Gastroesophageal sphincter (tissue), 4 donors: ENCODE results near the gene PRDM15. TPM values are rescaled to one million over a fixed set of nuclear protein-coding genes. Genes with fewer than 3 reads are reported as not detected.

Experiments used
- ATAC-seq: fragments of 150-250 bp; one replicate; pipeline ENCODE4 v1.9.1; 2016; ENCODE audit warnings: mild to moderate bottlenecking, moderate library complexity
- H3K27ac ChIP-seq, 4 donors: fragments of 200-600 bp; sonication (generic) in 3 of 4; 1 replicate in 3 of 4; 2 replicates in 1 of 4; pipeline ENCODE4 v1.5.1; 2016 to 2019
- H3K27me3 ChIP-seq: fragments of 200-600 bp; sonication (generic); one replicate; pipeline ENCODE4 v1.5.1; 2019
- H3K36me3 ChIP-seq, 2 donors: fragments of 200-600 bp; sonication (generic); one replicate each; pipeline ENCODE4 v1.5.1; 2019; ENCODE audit warnings: control low read depth in 1 of 2
- H3K4me1 ChIP-seq, 3 donors: fragments of 200-600 bp; sonication (generic); 1 replicate in 2 of 3; 2 replicates in 1 of 3; pipeline ENCODE4 v1.5.1; 2016 to 2019; ENCODE audit warnings: control low read depth in 2 of 3
- H3K4me3 ChIP-seq, 2 donors: fragments of 200-600 bp; sonication (generic); one replicate each; pipeline ENCODE4 v1.5.1; 2019; ENCODE audit warnings: mild to moderate bottlenecking in 1 of 2, moderate library complexity in 1 of 2
- H3K9me3 ChIP-seq, 3 donors: fragments of 200-600 bp; sonication (generic); one replicate each; pipeline ENCODE4 v1.5.1; 2017 to 2019; ENCODE audit warnings: control low read depth in 2 of 3
- EP300 ChIP-seq: sonication (generic); formaldehyde crosslinking; IDR thresholded peaks from one replicate; pipeline ENCODE4 v1.6.1; 2017; ENCODE audit warnings: antibody characterized with exemption, mild to moderate bottlenecking
- POLR2A ChIP-seq, 2 donors: fragments of 450-650 bp; IDR thresholded peaks; one replicate each; pipeline ENCODE4 v1.6.1; 2017; ENCODE audit warnings: antibody characterized with exemption in 2 of 2, mild to moderate bottlenecking in 2 of 2, moderate library complexity in 1 of 2
- POLR2AphosphoS5 ChIP-seq: sonication (generic); formaldehyde crosslinking; IDR thresholded peaks from one replicate; pipeline ENCODE4 v1.6.1; 2017; ENCODE audit warnings: antibody characterized with exemption
- WGBS, 2 donors: methylation state at CpG; one replicate each; pipeline ENCODE4 v1.1.5; 2018; ENCODE audit warnings: low coverage in 1 of 2; 5-methylcytosine and 5-hydroxymethylcytosine counted together
- total RNA-seq, 4 donors: library from RNA; depleted of rRNA; stranded (reverse); fragments of >200 nt; gene quantifications; one replicate each; pipeline ENCODE4 v1.1.0, GENCODE V29; 2016
- TF ChIP-seq, protein P1 (sequence below), 4 experiments: fragments of 200-600 bp in 2 of 4; fragments of 450-650 bp in 2 of 4; sonication (generic) in 1 of 4; IDR thresholded peaks; one replicate each; pipeline ENCODE4 v1.5.1; 2017 to 2019; ENCODE audit warnings: antibody characterized with exemption in 4 of 4, mild to moderate bottlenecking in 2 of 4, moderate library complexity in 2 of 4

PRDM15 gene
- total RNA-seq, 4 donors from 2014 or later = 2.9 to 8.2 (median 7.2) TPM

DNA sequence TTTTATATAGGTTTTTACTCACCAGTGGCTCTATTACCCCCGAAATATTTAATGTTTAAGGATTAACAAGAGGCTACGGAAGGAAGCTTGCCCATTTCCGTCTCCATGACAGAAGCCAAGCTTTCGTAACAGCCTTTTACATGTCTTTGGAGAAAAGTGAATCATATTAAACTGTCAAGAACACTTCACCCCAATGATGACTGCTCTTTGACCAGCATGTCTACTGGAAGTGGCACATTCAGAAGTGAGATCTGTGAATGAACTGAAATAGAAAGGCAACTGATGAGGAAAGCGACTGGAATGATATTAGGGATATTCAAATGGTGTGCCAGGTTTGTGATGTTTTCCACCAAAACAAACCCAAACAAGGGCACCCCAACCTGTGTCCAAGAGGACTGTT, 8.5 kb upstream of the PRDM15 start:
- no peak for ATAC-seq
- 85 to 96% methylated on average over 5 of the region's 5 CpGs for WGBS, 2 donors
- H3K4me1 ChIP-seq = no peaks in the 10 kb centered on the region

DNA sequence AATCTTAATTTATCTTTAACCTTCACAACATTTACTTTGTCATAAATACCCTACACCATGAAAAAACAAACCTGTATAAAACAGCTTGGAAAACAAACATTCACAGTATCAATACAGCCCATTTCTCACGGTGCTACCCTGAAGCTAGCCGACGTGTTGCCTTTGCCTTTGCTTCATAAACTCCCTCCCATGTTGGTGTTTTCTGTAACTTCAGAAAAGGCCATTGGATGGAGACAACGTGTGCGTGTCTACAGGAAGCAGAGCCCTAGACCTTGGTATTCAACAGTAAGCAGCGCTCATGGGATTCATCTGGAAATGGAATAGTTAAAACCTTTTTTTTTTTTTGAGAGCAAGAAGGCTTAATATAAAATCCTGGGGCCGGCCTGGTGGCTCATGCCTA, 7.2 kb upstream of the PRDM15 start:
- no peak overlapping the region for H3K27ac ChIP-seq
- H3K9me3 ChIP-seq = no peaks in the 10 kb centered on the region
- H3K4me1 ChIP-seq = no peaks in the 10 kb centered on the region
- ATAC-seq = no peak
- peaks cover 0 to 27% of the 10 kb centered on the region in 2 donors for H3K36me3 ChIP-seq
- no peak overlapping the region for H3K4me3 ChIP-seq
- no peaks in the 10 kb centered on the region for H3K27me3 ChIP-seq
- WGBS, 2 donors = 83% methylated on average over 6 to 7 of the region's 7 CpGs
- TF ChIP-seq EP300 (no peak), POLR2AphosphoS5 (no peak), POLR2A (IDR thresholded peaks at IDR 0.05) (no peak)
- TF ChIP-seq, protein P1, sequence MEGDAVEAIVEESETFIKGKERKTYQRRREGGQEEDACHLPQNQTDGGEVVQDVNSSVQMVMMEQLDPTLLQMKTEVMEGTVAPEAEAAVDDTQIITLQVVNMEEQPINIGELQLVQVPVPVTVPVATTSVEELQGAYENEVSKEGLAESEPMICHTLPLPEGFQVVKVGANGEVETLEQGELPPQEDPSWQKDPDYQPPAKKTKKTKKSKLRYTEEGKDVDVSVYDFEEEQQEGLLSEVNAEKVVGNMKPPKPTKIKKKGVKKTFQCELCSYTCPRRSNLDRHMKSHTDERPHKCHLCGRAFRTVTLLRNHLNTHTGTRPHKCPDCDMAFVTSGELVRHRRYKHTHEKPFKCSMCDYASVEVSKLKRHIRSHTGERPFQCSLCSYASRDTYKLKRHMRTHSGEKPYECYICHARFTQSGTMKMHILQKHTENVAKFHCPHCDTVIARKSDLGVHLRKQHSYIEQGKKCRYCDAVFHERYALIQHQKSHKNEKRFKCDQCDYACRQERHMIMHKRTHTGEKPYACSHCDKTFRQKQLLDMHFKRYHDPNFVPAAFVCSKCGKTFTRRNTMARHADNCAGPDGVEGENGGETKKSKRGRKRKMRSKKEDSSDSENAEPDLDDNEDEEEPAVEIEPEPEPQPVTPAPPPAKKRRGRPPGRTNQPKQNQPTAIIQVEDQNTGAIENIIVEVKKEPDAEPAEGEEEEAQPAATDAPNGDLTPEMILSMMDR (IDR thresholded peaks at IDR 0.05) = no peak

More for the DNA sequence above, 8.5 kb upstream of the PRDM15 start:
- Histone ChIP-seq H3K27me3 (no peaks in the 10 kb centered on the region), H3K27ac (no peak overlapping the region), H3K4me3 (no peak overlapping the region), H3K9me3 (no peaks in the 10 kb centered on the region), H3K36me3 (peaks cover 0 to 41% of the 10 kb centered on the region in 2 donors)
- TF ChIP-seq POLR2A (IDR thresholded peaks at IDR 0.05) = no peak
- no peak for TF ChIP-seq POLR2AphosphoS5
- TF ChIP-seq, protein P1 (IDR thresholded peaks at IDR 0.05) = no peak
- TF ChIP-seq EP300 = no peak

DNA sequence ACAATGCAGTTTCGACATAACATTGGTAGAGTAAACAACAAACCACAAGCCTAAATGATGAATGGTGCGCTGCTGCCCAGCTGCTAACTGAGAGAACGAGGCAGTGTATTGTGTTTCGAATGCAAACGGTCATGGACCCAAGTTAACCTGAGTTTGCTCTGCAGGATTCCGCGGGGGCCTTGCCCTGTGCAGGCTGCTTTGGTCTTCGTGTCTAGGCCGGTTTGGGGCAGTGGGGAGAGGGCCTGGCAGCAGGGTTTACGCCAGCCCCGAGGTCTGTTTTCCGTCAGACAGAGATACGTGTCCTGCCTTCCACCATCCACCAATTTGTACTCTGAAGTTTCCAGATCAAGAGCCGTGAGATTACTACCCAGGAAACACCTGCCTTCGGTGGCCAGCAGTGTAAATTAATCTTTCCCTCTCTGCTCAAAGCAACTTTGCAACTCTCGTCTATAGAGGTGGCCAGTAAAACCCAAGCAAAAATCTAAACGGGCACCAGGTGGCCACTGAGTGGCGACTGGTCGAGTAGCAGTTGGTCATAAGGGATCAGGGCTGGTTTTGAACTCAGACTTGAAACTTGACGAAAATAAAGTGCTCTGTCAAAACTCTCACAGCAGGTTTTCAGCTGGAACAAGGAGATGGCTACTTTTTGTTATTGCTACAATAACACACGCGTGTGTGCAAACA, 6.3 kb upstream of the PRDM15 start:
- ATAC-seq = no peak
- TF ChIP-seq EP300 (no peak), POLR2A (IDR thresholded peaks at IDR 0.05) (no peak), POLR2AphosphoS5 (no peak)
- TF ChIP-seq, protein P1 (IDR thresholded peaks at IDR 0.05) = no peak
- no peaks in the 10 kb centered on the region for H3K9me3 ChIP-seq
- peaks cover 0 to 1% (median 0%) of the 10 kb centered on the region in 3 donors for H3K4me1 ChIP-seq
- H3K27ac ChIP-seq = no peak overlapping the region
- peaks cover 0 to 19% of the 10 kb centered on the region in 2 donors for H3K36me3 ChIP-seq
- no peak overlapping the region for H3K4me3 ChIP-seq
- no peaks in the 10 kb centered on the region for H3K27me3 ChIP-seq
- 55 to 68% methylated on average over 11 to 22 of the region's 22 CpGs for WGBS, 2 donors

DNA sequence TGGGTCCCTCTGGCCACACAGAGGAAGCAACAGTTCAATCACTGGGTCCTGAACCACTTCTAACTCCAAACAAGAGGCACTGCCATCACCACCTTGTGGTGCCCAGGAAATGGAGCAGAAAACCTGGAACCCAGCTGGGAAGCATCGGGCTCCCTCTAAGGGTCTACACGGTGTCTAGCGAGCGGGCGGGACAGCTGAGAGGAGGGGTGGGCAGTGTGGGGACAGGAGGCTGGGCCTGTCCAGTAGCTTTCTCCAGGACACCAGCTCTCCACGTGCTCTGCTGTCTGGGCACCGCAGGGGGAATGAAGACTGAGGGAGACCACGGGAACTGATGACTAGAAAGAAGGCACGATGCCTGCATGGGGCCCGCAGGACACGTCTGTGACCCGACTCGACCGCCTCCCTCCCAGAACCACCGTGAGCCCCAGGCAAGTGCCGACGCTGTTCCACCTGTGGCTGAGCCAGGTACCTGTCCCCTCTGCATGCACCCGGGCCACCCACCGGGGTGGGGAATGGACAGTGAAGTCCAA, 5.4 kb upstream of the PRDM15 start:
- no CpG with 5 or more reads among the region's 19 CpGs for WGBS, 2 donors
- peaks cover 0 to 18% of the 10 kb centered on the region in 2 donors for H3K36me3 ChIP-seq
- no peak overlapping the region for H3K27ac ChIP-seq
- no peaks in the 10 kb centered on the region for H3K27me3 ChIP-seq
- no peak for ATAC-seq
- TF ChIP-seq, protein P1 (IDR thresholded peaks at IDR 0.05) = no peak
- no peak for TF ChIP-seq POLR2A (IDR thresholded peaks at IDR 0.05)
- TF ChIP-seq POLR2AphosphoS5 = no peak
- no peak for TF ChIP-seq EP300
- H3K4me3 ChIP-seq = no peak overlapping the region
- no peaks in the 10 kb centered on the region for H3K9me3 ChIP-seq
- peaks cover 0 to 10% (median 0%) of the 10 kb centered on the region in 3 donors for H3K4me1 ChIP-seq

DNA sequence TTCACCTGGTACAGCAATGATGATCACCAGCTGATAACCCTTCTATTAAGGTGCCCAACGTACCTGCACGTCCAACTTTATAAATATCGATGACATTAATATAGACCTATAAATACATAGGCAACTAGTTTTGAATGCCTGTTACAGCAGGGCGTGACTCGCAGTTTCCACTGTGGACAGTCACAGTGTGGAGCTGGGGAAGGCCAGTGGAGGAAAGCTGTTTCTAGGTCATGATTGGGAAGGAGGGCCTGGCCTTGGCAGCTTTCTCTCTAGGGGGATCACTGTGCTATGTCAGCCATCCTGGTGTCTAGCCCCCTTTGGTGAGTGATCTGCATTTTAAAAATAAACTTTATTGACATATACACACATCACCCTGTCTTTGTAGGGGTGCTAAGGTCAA, 4.4 kb upstream of the PRDM15 start:
- ATAC-seq = no peak
- WGBS, 2 donors = 86 to 88% methylated on average over 3 to 5 of the region's 5 CpGs
- Histone ChIP-seq H3K36me3 (peaks cover 0 to 11% of the 10 kb centered on the region in 2 donors), H3K4me3 (no peak overlapping the region), H3K4me1 (peaks cover 0 to 11% (median 0%) of the 10 kb centered on the region in 3 donors), H3K9me3 (no peaks in the 10 kb centered on the region), H3K27ac (no peak overlapping the region), H3K27me3 (no peaks in the 10 kb centered on the region)
- TF ChIP-seq, protein P1 (IDR thresholded peaks at IDR 0.05) = no peak
- no peak for TF ChIP-seq POLR2A (IDR thresholded peaks at IDR 0.05)
- no peak for TF ChIP-seq EP300
- TF ChIP-seq POLR2AphosphoS5 = no peak
